Activated CD8-positive, alpha-beta memory T cell treated with anti-CD3 and anti-CD28 coated beads for 1 hour (primary cell): ENCODE measurements around the gene TRIM24.
"Not testable (repeated sequence)": the region's sequence is repeated elsewhere in the genome, so short reads cannot be mapped to it uniquely, and the experiment has no call there.

Source experiments
- DNase-seq, 2 donors: peaks; one replicate each; pipeline ENCODE4 v3.0.0-alpha.2; 2020; ENCODE audit warnings: low read depth in 1 of 2; ENCODE audit errors: extremely low read depth in 1 of 2

Gene TRIM24

DNA sequence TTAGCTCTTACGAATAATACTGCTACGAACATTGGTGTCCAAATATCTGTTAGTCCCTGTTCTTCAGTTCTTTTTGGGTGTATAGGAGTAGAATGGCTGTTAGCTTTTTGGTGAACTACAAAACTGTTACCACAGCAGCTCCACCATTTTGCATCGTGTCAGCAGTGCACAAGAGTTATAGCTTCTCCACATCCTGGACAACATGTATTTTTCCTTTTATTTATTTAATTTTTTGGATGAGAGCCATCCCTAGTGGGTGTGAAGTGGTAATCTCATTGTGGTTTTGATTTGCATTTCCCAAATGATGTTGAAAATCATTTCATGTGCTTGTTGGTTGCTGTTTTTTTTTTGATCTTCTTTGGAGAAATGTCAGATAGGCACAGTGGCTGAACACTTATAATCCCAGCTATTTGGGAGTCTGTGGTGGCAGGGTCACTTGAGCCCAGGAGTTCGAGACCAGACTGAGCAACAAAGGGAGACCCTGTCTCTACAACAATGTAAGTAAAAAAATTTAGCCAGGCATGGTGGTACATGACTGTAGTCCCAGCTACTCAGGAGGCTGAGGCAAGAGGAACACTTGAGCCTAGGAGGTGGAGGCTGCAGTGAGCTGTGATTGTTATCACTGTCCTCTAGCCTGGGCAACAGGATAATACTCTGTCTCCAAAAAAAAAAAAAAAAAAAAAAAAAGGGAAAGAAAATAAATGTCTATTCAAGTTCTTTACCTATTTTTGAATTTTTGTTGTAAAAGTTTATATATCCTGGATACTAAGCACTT lies 31.7 kb downstream of the TRIM24 start:
- DNase-seq = no peak

DNA sequence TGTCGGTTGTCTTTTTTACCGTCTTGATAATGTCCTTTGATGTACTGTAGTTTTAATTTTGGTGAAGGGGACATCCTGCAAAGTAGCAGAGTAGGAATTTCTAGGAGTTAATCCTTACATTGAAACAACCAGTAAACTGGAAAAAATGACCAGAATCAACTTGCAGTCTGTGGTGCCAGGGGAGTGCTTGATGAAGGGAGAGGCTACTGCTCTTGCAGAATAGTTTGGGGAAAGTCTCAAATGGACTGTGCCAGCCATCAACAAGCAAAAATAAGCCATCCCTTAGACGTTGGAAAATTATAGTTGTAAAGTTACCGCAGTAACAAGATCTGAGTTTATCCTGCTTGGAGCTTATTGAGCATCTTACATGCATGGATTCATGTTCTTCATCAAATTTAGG lies 32.4 kb downstream of the TRIM24 start:
- no peak for DNase-seq

DNA sequence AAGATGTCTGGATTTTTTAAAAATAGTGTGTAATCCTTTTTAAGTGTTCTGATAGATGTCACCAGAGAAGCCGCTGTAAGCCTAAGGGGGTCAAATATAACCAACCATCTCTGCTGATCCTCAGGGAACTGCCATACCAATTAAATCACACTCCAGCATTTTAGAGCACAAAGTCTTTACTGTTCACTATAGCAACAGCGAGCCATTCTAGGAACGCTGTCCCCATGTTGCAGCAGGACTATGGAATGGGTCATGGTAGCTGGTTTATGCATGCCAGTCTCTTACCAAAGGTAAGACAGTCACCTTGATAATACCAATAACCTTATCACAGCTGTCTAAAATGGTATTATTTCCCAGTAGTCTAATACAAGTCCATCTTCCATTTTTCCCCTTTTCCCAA lies 33.5 kb downstream of the TRIM24 start:
- no peak for DNase-seq

DNA sequence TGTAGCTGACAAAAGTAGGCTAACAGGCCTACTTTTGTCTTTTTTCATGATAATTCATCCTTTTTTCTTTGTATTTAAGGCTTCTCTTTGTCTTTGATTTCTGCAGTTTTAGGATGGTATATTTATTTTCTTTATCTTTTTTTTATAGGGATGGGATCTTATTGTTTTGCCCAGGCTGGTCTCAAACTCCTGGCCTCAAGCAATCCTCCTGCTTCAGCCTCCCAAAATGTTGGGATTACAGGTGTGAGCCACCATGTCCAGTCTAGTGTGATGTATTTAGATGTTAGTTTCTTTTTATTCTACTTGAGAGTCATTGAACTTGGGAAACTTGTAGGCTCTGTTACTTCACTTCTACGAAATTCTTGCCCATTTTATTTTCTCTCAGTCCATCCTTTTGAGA lies 35.4 kb downstream of the TRIM24 start:
- DNase-seq = no peak

DNA sequence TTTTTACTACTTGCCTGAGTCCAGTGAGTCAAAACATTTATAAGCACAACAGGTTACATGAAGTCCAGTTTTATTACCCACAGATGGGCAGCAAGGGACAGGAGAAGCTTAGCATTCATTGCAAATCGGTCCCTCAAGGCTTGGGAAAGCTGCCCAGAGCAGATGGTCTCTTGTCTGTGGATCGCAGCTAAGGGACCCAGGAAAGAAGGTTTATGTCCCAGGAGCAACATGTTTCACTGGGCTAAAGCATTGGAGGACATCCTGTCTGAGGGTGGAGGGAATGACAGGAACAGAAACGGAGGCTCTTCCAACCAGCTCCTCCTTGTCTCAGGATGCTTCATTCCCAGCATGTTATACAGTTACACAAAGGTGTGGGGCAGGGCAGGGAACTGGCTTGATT lies 39.3 kb downstream of the TRIM24 start:
- DNase-seq = no peak

DNA sequence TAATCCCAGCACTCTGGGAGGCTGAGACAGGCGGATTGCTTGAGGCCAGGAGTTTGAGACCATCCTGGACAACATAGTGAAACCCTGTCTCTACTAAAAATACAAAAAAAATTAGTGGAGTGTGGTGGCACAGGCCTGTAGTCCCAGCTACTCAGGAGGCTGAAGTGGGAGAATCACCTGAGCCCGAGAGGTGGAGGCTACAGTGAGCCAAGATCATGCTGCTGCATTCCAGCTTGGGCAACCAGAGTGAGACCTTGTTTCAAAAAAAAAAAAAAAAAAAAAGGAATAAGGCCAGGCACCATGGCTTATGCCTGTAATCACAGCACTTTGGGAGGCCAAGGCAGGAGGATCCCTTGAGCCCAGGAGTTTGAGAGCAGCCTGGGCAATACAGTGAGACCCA lies 40.2 kb downstream of the TRIM24 start:
- not testable (repeated sequence) for DNase-seq

DNA sequence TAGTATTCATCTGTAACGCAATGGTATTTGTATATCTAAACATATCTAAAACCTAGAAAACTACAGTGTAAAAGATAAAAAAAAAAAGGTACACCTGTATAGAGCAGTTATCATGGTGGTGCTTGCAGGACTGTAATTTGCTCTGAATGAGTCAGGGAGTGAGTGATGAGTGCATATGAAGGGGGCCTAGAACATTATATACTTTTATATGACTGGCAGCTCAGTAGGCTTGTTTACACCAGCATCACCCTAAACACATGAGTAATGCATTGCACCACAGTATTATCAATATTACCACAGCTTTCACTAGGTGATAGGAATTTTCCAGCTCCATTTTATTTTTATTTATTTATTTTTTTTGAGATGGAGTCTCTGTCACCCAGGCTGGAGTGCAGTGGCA lies 40.8 kb downstream of the TRIM24 start:
- no peak for DNase-seq

DNA sequence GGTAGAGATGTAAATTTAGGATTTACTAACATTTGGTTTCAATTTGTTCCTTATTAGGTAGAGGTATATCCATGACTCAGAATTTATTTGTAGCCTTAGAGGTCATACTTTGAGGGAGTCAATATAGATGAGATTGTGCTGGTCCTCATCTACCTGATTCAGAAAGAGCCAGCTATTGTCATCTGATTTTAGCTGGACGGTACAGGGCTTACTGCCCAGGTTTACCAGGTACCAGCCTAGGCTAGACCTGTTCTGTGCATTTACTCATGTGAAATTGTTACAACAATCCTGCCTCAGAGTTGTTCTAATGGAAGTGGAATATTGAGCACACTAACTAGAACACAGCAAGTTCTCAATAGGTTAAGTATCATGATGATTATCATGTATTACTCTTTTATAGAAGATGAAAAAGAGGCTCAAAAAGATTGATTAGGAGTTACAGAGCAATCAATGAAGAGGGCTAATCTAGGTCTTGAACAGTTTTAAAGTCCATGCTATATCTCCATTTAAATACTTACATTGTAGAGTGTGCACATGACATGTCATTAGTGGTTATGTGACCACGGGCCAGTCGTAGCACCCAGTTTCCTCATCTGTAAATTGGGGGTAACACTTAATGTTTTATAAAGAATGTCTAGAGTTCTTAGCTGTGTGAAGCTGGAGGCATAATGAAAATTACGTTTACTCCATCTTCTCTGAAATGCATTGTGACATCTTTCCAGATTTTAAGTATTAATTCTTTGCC lies 42.1 kb downstream of the TRIM24 start:
- DNase-seq = no peak

DNA sequence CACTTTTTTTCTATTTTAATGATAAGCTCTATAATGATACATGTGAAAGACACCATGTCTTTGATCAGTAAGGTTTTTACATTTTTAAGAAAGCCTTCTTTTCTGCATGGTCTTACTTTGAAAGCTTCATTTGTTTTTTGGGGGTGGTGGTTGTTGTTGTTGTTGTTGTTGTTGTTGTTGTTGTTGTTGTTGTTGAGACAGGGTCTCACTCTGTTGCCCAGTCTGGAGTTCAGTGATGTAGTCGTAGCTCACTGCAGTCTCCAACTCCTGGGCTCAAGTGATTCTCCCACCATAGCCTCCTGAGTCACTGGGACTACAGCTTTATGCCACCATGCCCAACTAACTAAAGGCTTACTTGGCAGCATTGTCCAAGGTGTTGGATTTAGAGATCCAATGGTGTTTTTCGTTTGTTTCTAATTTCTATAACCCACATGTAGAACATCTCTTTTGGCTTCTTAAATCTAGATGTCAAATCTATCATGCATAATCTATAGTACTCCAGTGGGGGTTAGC lies 45.4 kb downstream of the TRIM24 start:
- no peak for DNase-seq

DNA sequence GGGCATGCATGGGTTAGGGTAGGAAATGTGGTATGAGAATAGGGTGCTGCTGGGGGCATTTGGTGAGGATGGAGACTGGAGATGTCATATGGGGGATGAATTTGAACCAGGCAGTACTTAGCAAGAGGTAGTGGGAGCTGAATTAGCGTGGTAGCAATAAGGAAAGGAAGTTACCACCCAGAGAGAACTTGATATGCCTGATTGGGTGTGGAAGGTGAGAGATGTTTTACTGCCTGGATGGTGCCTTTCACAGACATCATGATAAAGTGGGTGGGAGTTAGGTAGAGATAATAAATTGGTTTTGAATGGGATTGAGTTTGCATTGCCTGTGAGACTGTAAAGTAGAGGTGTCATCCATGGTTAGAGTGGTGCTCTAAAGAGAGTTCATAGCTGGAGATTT lies 46.7 kb downstream of the TRIM24 start:
- DNase-seq = no peak

DNA sequence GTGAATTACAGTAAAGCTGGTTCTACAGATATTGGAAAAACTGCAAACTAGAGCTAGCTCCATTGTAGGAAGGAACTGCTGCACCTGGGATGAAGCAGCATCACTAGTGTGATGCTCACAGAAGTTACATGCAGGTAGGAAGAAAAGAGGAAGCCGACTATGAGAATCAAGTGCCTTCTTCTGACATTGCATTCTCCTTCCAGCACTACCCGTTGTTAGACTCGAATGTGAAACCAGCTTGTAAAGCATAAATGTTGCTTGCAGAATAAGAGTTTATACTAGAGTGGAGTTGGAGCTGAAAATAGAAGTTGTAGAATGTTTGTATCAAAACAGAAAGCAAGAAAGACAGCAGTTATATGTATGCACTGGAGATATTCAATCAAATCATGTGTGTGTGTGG lies 49.9 kb downstream of the TRIM24 start:
- no peak for DNase-seq

DNA sequence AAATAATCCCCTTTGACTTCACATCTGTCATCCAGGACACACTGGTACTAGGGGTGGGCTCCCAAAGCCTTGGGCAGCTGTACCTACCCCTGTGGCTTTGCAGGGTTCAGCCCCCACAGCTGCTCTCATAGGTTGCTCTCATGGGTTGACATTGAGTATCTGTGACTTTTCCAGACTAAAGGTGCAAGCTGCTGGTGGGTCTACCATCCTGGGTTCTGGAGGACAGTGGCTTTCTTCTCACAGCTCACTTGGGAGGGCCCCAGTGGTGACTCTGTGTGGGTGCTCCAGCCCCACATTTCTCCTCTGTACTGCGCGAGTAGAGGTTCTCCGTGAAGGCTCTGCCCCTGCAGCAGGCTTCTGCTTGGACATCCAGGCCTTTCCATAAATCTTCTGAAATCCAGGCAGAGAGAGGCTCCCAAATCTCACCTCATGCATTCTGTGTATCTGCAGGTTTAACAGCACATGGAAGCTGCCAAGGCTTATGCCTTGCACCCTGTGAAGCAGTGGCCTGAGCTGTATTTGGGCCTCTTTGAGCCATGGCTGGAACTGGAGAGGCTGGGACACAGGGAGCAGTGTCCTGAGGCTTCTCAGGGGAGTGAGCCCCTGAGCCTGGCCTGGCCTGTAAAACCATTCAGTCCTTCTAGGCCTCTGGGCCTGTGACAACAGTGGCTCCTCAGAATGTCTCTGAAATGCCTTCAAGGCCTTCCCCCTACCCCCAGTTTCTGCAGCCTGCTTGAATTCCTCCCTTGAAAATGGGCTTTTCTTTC lies 52.2 kb downstream of the TRIM24 start:
- DNase-seq = no peak

DNA sequence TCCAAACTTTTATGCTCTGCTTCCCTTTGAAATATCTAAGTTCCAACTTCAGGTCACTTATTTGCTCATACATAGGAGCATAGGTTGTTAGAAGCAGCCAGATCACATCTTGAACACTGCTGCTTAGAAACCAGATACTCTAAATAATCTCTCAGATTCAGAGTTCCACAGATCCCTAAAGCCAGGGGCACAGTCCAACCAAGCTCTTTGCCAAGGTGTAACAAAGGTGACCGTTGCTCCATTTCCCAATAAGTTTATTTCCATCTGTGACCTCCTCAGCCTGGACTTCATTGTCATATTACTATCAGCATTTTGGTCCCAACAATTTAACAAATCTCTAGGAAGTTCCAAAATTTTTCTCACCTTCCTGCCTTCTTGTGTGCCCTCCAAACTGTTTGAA lies 52.8 kb downstream of the TRIM24 start:
- DNase-seq = no peak

DNA sequence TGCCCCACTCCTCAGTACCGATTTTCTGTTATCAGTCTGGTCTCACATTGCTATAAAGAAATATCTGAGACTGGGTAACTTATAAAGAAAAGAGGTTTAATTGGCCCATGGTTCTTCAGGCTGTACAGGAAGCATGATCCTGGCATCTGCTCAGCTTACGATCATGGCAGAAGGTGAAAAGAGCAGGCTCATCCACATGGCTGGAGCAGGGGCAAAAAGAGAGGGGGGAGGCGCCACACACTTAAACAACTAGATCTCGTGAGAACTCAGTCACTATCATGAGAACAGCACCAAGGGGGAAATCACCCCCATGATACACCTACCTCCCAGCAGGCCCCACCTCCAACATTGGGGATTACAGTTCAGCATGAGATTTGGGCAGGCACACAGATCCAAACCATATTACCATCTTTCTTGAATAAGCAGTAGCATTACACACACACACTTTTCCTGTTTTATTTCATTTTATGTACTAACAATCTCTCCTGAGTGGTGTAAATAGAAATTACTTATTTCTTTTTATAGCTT lies 53.3 kb downstream of the TRIM24 start:
- no peak for DNase-seq

DNA sequence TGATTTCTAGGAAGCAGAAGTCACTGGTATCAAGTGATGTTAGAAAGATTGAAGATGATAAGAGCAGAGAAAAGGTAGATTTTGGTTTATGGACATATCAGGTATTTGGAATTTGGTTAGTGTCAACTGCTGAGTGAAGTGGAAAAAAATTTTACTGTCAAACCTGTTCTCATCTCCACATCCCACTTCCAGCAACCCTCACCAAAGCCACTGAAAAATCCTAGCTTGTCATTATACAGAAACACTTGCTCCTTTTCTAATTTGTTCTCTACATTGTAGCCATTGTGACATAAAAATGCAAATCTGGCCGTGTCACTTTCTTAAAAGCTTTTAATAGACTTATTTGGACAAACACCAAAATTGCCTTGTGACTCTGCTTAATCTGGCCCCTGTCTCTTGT lies 54.0 kb downstream of the TRIM24 start:
- no peak for DNase-seq

DNA sequence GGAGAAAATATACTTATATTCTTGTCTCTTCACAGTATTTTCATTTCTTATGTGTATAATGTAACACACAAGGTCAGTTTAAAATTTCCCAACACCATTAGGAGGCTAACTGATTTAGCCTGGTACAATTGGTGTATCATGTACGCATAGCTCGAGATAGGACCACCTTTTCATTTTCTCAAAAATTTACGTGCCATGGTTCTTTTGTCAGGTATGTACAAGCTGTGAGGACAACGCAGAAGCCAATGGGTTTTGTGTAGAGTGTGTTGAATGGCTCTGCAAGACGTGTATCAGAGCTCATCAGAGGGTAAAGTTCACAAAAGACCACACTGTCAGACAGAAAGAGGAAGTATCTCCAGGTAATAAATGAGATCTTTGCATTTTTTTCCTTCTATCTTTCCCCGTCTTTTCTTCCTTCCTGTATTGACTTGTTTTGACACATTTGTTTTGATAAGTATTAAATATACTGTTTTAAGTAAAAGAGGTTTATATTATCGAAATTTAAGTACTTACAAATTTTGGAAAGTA lies 55.0 kb downstream of the TRIM24 start:
- DNase-seq = no peak

DNA sequence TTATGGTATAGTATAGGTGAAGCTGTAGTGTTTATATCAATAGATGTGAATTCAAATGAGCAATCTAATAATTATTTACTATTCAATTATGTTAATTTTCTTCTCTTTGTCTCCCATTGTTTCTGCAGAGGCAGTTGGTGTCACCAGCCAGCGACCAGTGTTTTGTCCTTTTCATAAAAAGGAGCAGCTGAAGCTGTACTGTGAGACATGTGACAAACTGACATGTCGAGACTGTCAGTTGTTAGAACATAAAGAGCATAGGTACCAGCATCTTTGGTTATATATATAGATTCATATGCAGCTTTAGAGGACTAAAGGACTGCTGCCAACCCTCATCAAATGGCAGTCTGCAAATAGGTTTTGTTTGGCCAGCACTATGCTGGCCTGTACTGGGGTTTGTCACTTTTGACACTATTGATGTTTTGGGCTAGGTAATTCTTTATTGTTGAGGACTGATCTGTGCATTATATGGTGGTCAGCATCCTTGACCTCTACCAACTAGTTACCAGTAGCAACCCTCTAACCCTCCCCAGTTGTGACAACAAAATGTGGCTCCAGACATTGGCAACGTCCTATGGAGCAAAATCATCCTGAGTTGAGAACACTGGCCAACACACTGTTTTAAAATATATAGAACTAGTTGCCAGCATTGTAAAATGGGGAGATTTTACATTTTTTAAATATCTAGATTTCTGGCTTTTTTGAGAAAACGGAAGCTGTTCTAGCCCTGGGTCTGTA lies 59.2 kb downstream of the TRIM24 start:
- DNase-seq = no peak

DNA sequence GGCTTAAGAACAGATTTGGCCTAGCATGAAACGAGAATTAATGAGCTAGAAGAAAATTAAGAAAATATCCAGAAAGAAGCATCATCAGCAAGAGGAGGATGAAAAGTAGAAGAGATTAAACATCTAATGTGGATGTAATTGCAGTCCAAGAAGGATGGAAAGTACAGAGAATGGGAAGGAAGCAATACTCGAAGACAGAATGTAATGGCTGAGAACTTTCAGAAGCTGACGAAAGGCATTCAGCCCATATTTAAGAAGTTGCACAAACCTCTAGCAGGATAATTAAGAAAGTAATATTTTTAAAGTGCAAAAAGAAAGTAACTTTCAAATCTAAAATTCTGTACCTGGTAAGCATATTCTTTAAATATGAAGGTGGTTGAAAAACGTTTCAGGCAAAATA lies 60.7 kb downstream of the TRIM24 start:
- DNase-seq = no peak

DNA sequence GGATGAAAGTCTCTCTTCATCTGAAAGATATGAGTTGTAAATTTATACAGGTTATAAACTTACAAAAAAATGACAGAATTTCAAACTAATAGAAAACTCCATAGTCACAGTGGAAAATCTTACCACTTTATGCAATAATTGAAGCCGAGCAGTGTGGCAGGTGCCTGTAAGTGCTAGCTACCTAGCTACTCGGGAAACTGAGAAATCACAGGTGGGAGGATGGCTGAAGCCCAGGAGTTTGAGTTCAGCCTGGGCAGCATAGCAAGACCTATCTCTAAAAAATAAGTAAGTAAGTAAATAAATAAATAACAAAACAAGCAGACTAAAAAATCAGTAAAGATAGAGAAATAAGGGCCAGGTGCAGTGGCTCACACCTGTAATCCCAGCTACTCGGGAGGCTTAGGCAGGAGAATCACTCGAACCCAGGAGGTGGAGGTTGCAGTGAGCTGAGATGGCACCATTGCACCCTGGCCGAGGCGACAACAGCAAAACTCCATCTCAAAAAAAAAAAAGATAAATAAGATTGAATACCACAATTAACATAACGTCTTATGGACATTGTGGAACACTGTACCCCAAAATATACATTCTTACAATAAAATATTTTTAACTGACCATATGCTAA lies 61.9 kb downstream of the TRIM24 start:
- no peak for DNase-seq

DNA sequence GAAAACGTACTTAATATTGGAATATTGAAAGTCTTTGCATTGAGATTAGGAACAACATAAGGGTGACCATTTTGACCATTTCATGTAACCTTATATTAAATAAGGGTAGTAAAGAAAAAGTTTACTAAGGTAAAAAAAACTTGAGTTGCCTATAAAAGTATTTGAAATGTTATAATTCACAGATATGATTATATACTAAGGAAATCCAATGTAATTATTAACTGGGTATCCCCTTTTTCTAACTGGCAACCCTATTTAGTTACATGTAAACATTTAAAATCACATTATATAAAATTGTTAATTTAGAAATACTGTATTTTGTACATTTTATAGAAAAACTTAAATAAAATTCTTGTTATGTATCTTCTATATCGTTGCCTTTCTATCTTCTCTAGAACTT lies 64.2 kb downstream of the TRIM24 start:
- no peak for DNase-seq
